SHP77 treated with DMSO at 0.1 percent for 48 hours (cell line): ENCODE measurements around the gene COX7B2.

Source experiments
- DNase-seq: peaks from one replicate; lab custom pipeline; 2025; lab: John Stamatoyannopoulos, UW

The COX7B2 gene

GRCh38 chr4:46717950-46718349, 191.1 kb downstream of the COX7B2 start:
- no peak for DNase-seq

GRCh38 chr4:46715468-46715867, 193.6 kb downstream of the COX7B2 start:
- DNase-seq = no peak

- DNase-seq = no peak
These were observed 210.2 kb downstream of the COX7B2 start for GRCh38 chr4:46698891-46699290.
